ENCODE results near the gene GAPVD1. TPM values are rescaled to one million over a fixed set of nuclear protein-coding genes. Genes with fewer than 3 reads are reported as not detected.

GAPVD1 gene
- total RNA-seq, 1 donor from 2014 or later = 49.5 TPM

- H3K4me1 Mint-ChIP-seq (ENCODE audit: low read depth) = no peaks in the 10 kb centered on the region
- no peaks in the 10 kb centered on the region for H3K36me3 Mint-ChIP-seq (ENCODE audit: insufficient read depth)
- no peak overlapping the region for H3K27ac Mint-ChIP-seq
- H3K27me3 Mint-ChIP-seq = no peaks in the 10 kb centered on the region
- no peak for DNase-seq (ENCODE audit: low spot score, unreplicated experiment)
- TF ChIP-seq CTCF (IDR thresholded peaks at IDR 0.05; ENCODE audit: unreplicated experiment) = no peak
- no peak overlapping the region for H3K4me3 Mint-ChIP-seq (ENCODE audit: low read depth)
- no peaks in the 10 kb centered on the region for H3K9me3 Mint-ChIP-seq (ENCODE audit: low read depth)
These were observed 139.4 kb downstream of the GAPVD1 start for GRCh38 chr9:125400725-125401716.

- H3K4me1 Mint-ChIP-seq (ENCODE audit: low read depth) = no peaks in the 10 kb centered on the region
- H3K36me3 Mint-ChIP-seq (ENCODE audit: insufficient read depth) = no peaks in the 10 kb centered on the region
- DNase-seq (ENCODE audit: low spot score, unreplicated experiment) = no peak
- peaks cover 18% of the 10 kb centered on the region for H3K27me3 Mint-ChIP-seq
- H3K27ac Mint-ChIP-seq = no peak overlapping the region
- H3K9me3 Mint-ChIP-seq (ENCODE audit: low read depth) = no peaks in the 10 kb centered on the region
- no peak for TF ChIP-seq CTCF (IDR thresholded peaks at IDR 0.05; ENCODE audit: unreplicated experiment)
- H3K4me3 Mint-ChIP-seq (ENCODE audit: low read depth) = no peak overlapping the region
These were observed 143.1 kb downstream of the GAPVD1 start for GRCh38 chr9:125404733-125405132.

- H3K36me3 Mint-ChIP-seq (ENCODE audit: insufficient read depth) = no peaks in the 10 kb centered on the region
- no peaks in the 10 kb centered on the region for H3K4me1 Mint-ChIP-seq (ENCODE audit: low read depth)
- H3K27me3 Mint-ChIP-seq = peaks cover 24% of the 10 kb centered on the region
- no peak for TF ChIP-seq CTCF (IDR thresholded peaks at IDR 0.05; ENCODE audit: unreplicated experiment)
- H3K27ac Mint-ChIP-seq = no peak overlapping the region
- H3K4me3 Mint-ChIP-seq (ENCODE audit: low read depth) = no peak overlapping the region
- peaks cover 2% of the 10 kb centered on the region for H3K9me3 Mint-ChIP-seq (ENCODE audit: low read depth)
- DNase-seq (ENCODE audit: low spot score, unreplicated experiment) = no peak
These were observed 144.5 kb downstream of the GAPVD1 start for GRCh38 chr9:125405938-125406809.

DNA sequence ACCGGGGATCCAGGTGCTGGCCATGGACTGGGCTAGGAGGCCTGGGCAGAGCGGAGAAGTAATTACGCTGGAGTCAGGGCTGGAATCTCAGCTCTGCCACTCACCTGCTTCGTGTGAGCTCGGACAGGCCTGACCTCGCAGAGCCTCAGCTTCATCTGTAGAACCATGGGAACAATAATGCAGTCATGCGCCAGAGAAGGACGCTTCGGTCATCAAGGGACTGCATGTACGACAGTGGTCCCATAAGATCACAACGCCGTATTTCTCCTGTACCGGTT lies 145.1 kb downstream of the GAPVD1 start:
- Mint-ChIP-seq H3K9me3 (ENCODE audit: low read depth) (peaks cover 2% of the 10 kb centered on the region), H3K27ac (no peak overlapping the region), H3K4me3 (ENCODE audit: low read depth) (no peak overlapping the region), H3K4me1 (ENCODE audit: low read depth) (no peaks in the 10 kb centered on the region), H3K36me3 (ENCODE audit: insufficient read depth) (no peaks in the 10 kb centered on the region), H3K27me3 (peaks cover 30% of the 10 kb centered on the region)
- no peak for TF ChIP-seq CTCF (IDR thresholded peaks at IDR 0.05; ENCODE audit: unreplicated experiment)
- DNase-seq (ENCODE audit: low spot score, unreplicated experiment) = no peak

DNA sequence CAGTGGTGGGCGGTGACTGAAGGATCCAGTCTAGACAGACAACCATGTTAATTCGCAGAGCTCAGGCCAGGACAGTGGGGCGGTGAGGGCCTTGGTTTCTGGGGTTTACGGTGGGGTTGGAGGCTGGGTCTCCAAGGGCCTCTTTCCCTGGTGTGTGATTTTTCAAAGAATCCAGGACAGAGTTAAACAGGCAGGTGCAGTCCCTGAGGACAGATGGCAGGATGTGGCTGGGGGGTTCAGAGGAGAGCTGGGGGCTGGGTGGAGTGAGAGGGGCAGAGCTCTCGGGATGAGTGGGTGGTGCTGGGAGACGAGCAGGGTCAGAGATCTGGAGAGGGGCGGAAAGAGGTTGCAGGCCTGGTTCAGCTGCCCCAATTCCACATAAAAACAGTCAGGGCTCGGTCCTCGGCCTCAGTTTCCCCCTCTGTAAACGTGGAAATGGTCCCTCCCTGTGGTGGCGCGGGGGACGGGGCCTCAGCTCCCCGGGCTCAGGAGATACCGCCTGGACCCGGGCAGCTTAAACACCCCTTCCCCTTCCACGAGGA lies 145.9 kb downstream of the GAPVD1 start:
- no peaks in the 10 kb centered on the region for H3K4me1 Mint-ChIP-seq (ENCODE audit: low read depth)
- peaks cover 2% of the 10 kb centered on the region for H3K9me3 Mint-ChIP-seq (ENCODE audit: low read depth)
- no peaks in the 10 kb centered on the region for H3K36me3 Mint-ChIP-seq (ENCODE audit: insufficient read depth)
- H3K27ac Mint-ChIP-seq = peak overlapping the region; percentile 87
- H3K27me3 Mint-ChIP-seq = peaks cover 35% of the 10 kb centered on the region
- peak overlapping the region; percentile 69 for H3K4me3 Mint-ChIP-seq (ENCODE audit: low read depth)
- DNase-seq (ENCODE audit: low spot score, unreplicated experiment) = no peak
- no peak for TF ChIP-seq CTCF (IDR thresholded peaks at IDR 0.05; ENCODE audit: unreplicated experiment)
